Stimulated activated CD4-positive, alpha-beta T cell treated with anti-CD3 and anti-CD28 coated beads, Interleukin-2, amount 100 ng/mL, for 4 hours (primary cell): ENCODE data around the gene ROMO1.
"Not testable (repeated sequence)": the region's sequence is repeated elsewhere in the genome, so short reads cannot be mapped to it uniquely, and the experiment has no call there.

Source experiments
- DNase-seq: peaks from one replicate; pipeline ENCODE4 v3.0.0-alpha.2; 2020; ENCODE audit warnings: low read depth

ROMO1 gene

DNA sequence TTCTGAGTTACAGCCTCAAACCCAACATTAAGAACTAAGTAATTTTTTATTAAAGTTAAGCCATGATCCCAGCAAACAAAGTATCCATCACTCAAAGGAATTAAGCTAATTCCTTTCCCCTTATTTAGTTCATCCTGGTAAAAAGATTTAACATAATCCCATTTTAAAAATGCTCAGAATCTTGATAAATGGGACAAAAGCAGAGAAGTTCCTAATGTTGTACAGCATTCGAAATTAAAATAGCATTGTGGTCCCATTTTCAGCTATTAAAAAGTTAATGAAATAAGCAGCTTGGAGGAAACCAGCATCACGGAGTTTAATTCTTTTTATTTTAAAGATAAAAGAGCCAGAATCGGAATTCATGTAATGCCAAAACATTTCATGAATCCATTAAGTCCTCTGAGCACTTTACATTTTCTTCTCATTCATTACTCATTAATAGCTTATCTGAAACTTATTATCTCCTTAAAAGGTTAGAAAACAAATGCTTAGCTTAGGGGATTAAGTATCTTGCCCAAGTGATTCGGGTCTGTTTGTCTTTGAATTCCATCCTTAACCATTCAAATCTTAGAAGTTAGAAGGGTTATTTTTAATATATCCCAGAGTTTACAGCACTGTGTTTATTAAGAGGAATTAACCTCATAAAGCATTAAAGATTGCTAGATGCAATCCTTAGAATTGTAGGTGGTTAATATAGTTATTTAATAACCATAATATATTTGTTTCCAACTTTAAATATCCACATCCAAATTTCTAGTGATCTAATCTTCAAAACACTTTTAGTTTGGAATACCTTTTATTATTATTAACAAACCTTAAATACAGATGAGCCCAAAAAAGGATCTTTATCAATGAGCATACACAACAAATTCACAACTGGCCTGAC is 31.6 kb downstream of the ROMO1 start:
- DNase-seq = no peak

DNA sequence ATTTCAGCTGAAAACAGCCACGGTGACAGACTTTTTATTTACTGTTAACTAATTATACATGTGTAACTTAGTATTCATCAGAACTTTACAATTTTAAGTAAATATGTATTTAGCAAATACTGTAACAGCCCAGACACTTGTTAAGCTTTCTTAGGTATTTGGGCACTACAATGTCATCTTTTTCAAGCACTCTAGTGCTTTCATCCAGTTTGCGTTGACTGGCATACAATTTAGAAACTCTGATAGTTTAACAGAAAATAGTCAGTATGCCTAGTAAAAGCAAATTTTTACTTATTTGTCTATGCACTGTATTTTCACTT is 32.2 kb downstream of the ROMO1 start:
- DNase-seq = no peak

DNA sequence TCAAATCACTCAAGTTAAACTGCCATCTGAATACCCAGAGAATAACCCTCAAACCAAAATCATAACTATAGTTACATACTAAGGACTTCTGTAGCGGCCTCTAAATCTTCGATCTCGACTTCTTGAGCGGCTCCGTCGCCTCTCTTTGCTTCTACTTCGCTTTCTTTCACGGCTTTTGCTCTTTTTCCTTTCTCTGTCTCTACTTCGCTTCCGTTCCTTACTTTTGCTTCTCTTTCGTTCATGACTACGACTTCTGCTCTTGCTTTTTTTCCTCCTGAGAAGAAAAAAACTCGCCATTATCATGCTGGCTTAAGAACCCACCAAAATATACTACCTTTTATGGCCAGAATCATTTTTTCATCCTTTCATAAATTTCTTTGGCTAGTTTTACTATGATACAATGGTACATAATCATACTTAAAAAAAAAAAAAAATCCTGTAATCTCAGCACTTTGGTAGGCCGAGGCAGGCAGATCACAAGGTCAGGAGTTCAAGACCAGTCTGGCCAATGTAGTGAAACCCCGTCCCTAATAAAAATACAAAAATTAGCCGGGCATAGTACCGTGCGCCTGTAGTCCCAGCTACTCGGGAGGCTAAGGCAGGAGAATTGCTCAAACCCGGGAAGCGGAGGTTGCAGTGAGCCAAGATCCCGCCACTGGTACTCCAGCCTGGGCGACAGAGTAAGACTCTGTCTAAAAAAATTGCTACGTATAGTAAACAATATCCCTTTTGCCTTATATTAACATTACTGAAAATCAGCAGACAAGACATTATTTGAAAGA is 32.8 kb downstream of the ROMO1 start:
- DNase-seq = no peak

DNA sequence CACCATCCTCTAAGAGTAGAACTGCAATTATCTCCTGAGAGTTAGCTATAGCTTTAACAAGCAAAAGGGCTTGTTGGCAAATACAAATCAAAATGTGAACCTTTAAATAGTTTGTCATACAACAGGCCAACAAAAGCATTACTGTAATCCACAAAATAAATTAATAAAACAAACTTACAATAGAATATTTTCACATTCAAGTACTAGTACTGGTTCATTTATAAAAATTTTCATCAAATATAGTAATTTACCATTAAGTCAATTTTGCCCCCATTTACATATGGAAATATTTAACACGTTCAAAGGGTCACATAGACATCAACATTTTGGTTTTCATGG is 33.4 kb downstream of the ROMO1 start:
- no peak for DNase-seq

DNA sequence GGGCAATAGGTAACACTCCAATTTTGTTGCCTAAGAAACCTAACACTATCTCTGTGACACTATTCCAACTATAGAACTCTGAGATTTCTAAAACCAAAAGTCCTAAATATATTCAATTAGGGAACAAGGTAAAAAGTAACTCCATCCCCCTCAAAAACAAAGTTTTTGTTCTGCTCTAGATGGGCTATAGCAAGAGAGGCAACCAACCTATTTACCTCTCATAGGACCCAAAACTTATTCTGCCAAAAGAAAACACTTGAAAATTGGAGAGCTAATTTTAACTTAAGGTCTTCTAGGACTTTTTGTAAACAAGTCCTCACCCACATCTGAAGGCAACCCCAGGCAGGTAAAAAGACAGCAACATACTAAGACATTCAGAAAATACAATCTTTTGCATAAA is 35.2 kb downstream of the ROMO1 start:
- DNase-seq = no peak

DNA sequence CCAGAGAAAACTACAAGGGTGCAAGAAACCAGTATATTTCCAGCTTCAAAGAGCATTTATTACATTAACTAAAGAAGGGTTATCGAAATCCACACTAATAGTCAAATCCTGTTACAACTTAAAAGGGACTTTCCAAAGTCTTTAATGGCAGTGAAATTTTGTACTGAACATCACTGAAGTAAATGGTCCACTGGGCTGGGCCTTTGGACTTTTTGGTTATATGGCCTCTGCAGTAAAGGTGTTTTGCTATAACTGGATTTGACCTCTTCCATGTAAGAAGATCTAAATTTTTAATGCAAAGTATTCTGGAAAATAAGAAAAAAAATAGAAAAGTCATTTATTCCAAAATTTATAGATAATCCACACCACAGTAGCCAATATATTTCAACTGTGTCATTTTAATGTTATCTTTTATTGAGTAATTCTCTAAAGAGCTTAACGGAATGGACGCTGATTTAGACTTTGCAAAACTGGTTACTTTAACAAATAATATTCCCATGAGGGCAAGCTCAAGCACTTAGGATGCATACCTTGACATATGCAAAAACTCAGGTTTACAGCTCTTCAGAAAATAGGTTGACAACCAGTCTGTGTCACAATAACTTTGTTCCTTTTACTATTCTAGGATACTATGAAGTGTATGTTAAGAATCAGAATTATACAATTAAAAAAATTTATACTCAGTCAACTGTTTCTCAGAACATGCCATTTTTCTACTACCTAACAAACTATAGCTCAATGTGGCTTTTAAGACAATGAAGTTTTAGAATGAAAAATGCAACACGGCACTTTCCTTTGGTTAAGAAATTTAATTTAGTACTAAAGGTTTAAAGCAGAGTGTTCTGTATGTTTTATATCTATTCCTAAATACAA is 35.8 kb downstream of the ROMO1 start:
- DNase-seq = no peak

DNA sequence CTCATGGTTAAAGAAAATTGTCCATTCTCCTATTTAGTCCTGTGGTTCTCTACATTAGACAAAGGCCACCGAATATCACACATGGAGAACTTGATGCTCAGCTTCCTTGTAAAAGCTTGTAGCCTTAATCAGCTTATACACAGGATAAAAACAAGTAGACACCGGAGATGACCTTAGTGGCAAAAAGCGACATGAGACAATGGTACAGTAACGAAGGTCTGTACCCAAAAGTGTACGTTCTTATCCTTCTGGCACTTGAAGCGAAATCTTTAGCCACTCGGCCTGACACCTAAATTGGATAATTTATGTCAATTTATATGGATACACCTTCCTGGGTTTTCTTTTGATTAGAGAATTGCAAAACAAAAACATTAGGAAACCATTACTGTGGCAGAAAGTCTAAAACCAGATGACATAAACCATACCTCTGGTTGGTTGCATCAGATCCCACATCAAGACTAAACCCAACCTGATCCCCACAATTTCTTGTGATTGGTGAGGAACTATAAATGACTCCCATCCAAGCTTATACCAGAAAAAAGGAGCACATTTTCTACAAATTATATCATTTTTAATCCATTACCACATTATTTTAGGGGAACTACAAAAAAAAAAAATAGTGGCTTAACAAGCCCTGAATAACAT is 36.7 kb downstream of the ROMO1 start:
- no peak for DNase-seq

DNA sequence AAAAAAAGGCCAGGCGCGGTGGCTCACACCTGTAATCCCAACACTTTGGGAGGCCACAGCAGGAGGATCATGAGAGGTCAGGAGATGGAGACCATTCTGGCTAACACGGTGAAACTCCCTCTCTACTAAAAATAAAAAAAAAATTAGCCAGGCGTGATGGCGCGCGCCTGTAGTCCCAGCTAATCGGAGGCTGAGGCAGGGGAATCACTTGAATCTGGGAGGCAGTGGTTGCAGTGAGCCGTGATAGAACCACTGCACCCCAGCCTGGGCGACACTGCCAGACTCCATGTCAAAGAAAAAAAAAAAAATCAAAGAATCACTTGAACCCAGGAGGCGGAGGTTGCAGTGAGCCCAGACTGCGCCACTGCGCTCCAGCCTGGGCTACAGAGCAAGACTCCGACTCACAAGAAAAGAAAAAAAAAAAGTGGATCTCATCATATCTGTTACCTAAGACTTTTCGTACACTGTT is 38.7 kb downstream of the ROMO1 start:
- DNase-seq = no peak

DNA sequence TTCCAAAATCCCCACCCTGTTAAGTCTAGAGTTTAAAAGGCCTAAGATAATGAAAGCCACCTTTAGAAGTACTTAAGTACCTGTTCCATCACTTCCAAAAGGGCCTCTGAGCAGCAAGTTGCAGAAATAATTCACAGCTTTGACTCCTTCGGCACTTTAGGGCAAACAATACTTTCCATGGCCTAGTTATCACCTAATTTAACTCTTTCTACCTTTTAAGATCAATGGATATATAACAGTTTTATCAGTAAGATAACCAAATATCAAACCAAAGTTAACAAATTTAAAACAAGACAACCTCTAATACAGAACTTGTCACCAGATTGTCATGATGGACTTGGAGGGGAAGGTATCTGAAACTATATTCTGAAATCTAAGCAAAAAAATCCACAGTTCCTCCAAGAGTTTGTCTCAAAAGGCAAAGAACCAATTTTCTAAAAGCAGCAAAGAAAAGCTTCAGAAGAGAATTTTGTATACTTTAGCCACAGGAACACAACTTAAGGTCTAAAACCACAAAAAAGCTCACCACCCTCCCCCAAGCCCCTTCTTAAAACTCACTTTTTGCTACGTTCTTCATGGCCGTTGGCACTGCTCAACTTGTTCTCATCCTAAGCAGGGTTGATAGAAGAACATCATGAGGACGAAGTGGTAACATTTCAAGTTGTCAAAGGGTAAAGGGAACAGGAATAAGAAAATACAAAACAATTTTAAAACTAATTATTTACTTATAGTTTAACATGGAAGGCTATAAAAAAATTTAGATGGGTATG is 39.4 kb downstream of the ROMO1 start:
- DNase-seq = no peak

DNA sequence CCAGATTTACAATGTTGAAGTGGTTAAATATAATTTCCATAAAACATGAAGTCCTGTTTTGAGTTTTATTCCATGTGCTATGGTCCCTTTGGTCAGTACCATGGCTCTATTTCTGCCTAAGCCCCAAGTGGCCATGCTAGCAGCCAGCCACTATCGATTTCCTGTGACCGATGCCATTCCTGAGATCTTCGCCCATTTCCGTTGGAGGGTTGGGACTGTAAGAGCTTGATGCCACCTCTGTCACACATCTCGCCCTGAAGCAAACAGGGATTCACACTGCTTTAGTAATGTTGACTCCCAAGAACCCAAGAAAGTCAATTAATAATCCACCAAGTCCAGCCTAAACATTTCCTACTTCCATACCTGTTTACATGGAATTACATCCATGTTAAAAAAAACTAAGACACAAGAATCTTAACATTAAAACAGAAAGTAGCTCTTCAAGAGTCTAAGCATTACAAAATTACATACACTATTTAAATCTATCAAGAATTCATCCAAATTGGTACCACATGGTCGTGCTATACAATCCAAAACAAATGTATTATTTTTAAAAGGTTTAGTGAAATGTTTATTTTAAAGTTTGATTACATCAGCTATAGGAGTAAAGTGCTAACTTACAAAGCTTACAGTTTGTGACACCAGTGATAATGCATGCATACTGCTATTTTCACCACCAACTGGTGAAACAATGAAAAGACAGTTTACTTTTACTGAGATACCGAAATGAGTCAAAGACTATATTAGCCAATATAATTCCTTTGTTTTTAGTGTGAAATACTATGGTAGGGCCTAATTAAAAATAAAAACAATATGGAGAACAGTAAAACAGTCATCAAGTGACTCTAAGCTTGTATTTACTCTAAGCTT is 40.3 kb downstream of the ROMO1 start:
- no peak for DNase-seq

DNA sequence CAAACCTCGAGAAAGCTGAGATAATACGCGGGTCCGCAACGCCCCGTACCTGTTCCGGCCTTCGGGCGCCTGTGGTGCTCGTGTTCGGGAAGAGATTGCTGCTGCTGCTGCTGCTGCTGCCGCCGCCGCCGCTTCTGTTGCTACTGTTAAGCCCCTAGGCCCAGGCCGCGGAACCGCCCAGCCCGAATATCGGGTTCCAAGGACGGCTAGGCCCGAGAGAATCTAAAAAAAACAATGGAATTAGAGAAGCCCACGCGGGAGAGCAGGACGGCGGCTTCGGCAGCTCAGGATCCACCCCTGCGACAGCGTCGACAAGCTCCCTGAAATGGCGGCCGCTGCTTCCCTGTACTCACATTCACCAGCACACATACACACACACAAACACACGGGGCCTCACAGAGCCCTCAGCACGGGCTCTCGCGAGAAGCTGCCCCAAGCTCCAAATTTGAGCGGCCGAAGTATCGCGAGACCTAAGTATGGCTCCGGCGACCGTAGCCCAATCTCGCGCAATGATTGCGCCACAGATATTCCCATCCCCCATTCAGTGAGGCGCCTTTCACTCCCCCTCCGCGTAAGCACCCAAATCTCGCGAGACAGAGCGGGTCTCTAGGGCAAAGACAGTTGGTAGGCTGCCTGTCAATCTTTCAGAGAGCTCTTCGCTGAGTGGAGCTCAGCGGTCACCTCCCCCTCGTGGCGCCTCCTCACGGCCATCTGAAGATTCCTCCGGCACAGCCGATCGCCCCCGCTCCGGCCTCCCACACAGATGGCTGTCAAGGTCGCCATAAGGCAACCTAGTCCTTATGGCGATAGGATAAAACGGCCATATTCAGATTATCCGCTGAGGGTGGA is 42.9 kb downstream of the ROMO1 start, which contains the start of gene RBM39:
TSS of gene RBM39 (minus strand) at position 369 of the 849 bp plus-strand sequence. CDS start 1,386 bp downstream, outside the sequence.
- peak; percentile 100 for DNase-seq

DNA sequence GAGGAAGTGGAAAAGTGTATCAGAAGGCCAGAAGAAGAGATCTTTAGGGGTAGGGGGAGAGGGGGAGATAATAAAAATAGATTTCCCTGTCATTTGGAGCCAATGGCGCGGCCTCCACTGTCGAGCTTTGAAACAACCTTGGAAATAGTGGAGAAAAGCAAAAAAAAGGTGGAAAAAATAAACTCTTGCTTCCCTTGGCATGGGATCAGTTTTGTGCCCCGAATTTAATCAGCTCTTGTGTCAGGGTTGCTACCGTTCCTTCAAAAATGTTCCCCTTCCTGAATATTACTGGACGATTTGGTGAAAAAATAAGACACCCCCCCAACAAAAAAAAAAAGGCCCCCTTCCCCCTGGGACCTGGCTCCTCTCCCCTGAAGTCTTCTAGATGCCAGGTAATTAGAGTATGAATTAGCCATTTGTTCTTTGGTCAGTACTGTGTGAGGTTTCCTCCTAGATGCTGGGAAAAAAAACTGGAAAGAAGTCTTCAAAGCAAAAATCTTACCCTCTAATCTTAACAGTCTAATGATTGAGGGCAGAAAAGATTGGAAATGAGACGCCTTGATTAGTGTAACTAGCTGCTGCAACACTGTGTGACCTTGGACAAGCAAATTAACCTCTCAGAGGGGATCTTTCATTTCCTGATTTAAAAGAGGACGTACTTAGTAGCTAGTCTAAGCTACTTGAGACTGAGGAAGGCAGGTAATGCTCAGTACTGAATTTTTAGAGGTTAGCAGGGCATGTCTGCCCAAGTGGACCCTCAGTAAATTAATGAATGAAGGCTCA is 43.7 kb downstream of the ROMO1 start:
- no peak for DNase-seq

DNA sequence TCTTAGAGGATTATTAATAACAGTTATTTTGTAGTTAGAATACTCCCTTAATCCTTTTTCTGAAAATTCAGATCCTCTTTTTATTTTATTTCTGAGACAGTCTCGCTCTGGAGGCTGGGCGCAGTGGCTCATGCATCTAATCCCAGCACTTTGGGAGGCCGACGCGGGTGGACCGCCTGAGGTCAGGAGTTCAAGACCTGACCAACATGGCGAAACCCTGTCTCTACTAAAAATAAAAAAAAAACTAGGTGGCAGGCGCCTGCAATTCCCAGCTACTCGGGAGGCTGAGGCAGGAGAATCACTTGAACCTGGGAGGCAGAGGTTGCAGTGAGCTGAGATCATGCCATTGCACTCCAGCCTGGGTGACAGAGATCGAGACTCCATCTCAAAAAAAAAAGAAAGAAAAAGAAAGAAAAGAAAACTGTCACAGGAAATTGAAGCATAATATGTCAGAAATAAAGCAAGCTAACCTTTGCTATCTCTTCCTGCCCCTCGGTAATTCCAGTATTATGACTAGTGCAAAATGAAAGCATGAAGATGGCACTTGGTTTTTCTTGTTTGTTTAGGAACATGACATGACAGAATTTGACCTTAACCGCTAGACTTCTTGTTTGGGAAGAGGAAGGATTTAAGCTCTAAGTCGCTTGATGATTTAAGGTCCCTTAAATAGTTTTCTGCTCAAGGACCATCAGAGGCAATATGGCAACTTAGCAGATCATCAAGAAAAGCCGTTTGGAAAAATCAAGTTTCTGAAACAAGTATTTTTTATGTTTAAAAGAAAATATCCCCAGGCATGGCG is 44.7 kb downstream of the ROMO1 start:
- no peak for DNase-seq

DNA sequence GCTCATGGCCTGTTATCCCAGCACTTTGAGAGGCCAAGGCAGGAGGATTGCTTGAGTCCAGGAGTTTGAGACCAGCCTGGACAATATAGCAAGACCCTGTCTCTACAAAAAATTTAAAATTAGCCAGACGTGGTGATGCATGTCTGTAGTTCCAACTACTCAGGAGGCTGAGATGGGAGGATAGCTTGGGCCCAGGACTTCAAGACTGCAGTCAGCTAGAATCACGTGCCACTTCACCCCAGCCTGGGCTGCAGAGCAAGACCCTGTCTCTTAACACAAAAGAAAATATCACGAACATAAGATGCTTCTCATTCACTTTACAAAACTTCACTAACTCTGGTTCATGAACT is 45.3 kb downstream of the ROMO1 start:
- DNase-seq = not testable (repeated sequence)
